Lower leg skin (tissue), 4 donors: ENCODE results near the gene MYO18B. TPM values are rescaled to one million over a fixed set of nuclear protein-coding genes. Genes with fewer than 3 reads are reported as not detected.

ENCODE experiments used
- DNase-seq, 2 donors: peaks; one replicate each; pipeline ENCODE4 v3.0.0-alpha.2; 2019; ENCODE audit warnings: low spot score in 2 of 2
- H3K4me3 ChIP-seq: fragments of 200-600 bp; sonication (generic); 2 replicates; pipeline ENCODE4 v1.5.1; 2017; ENCODE audit warnings: mild to moderate bottlenecking, low read depth; ENCODE audit not compliant: poor library complexity, severe bottlenecking
- CTCF ChIP-seq, 3 donors: fragments of 450-650 bp; IDR thresholded peaks; one replicate each; pipeline ENCODE4 v1.5.1; 2016; ENCODE audit warnings: antibody characterized with exemption in 3 of 3, mild to moderate bottlenecking in 3 of 3, moderate library complexity in 2 of 3
- POLR2A ChIP-seq, 2 donors: fragments of 450-650 bp; IDR thresholded peaks; one replicate each; pipeline ENCODE4 v1.6.1; 2016 to 2017; ENCODE audit warnings: antibody characterized with exemption in 2 of 2, mild to moderate bottlenecking in 1 of 2, moderate library complexity in 1 of 2
- WGBS, 2 donors: methylation state at CpG; one replicate each; pipeline ENCODE4 v1.1.5; 2018; 5-methylcytosine and 5-hydroxymethylcytosine counted together
- intact Hi-C: fragments of 100-400 bp; cut with DNase I; formaldehyde crosslinking; loops from one replicate; pipeline ENCODE4 v1.15.0; 2023; ENCODE audit warnings: low total_unique reads
- total RNA-seq, 4 donors: library from RNA; depleted of rRNA; stranded (reverse); fragments of >200 nt; gene quantifications; one replicate each; pipeline ENCODE4 v1.1.0, GENCODE V29; 2016

MYO18B gene
- total RNA-seq, 4 donors from 2014 or later = 1.5 to 3.4 TPM; not detected in 2

GRCh38 chr22:25760848-25761595, 19.0 kb downstream of the MYO18B start:
- intact Hi-C loops = no loop called here
- WGBS, 2 donors = 79 to 80% methylated on average over 14 of the region's 15 CpGs
- H3K4me3 ChIP-seq = no peak overlapping the region
- no peak for DNase-seq
- TF ChIP-seq POLR2A (IDR thresholded peaks at IDR 0.05) (no peak), CTCF (IDR thresholded peaks at IDR 0.05) (no peak)

- DNase-seq = no peak
- no peak overlapping the region for H3K4me3 ChIP-seq
- intact Hi-C loops = no loop called here
- WGBS, 2 donors = 92 to 93% methylated on average over 5 of the region's 5 CpGs
- TF ChIP-seq CTCF (IDR thresholded peaks at IDR 0.05) (no peak), POLR2A (IDR thresholded peaks at IDR 0.05) (no peak)
Measured at GRCh38 chr22:25762147-25762546, 20.2 kb downstream of the MYO18B start.

- no peak for DNase-seq
- no peak overlapping the region for H3K4me3 ChIP-seq
- 67 to 68% methylated on average over 7 of the region's 7 CpGs for WGBS, 2 donors
- TF ChIP-seq CTCF (IDR thresholded peaks at IDR 0.05) (no peak), POLR2A (IDR thresholded peaks at IDR 0.05) (no peak)
- intact Hi-C loops = no loop called here
Measured at GRCh38 chr22:25763239-25763777, 21.3 kb downstream of the MYO18B start.

GRCh38 chr22:25764270-25765015, 22.5 kb downstream of the MYO18B start:
- TF ChIP-seq POLR2A (IDR thresholded peaks at IDR 0.05) = no peak
- TF ChIP-seq CTCF (IDR thresholded peaks at IDR 0.05) = no peak
- 54 to 59% methylated on average over 8 of the region's 8 CpGs for WGBS, 2 donors
- intact Hi-C loops = no loop called here
- no peak for DNase-seq
- no peak overlapping the region for H3K4me3 ChIP-seq

- intact Hi-C loops = no loop called here
- H3K4me3 ChIP-seq = no peak overlapping the region
- DNase-seq = no peak
- WGBS, 2 donors = 77 to 79% methylated on average over 2 of the region's 2 CpGs
- TF ChIP-seq POLR2A (IDR thresholded peaks at IDR 0.05) (no peak), CTCF (IDR thresholded peaks at IDR 0.05) (no peak)
Measured at GRCh38 chr22:25765016-25765367, 23.0 kb downstream of the MYO18B start.
